Lower leg skin (tissue), 4 donors: ENCODE measurements around the gene NADK2. TPM values are rescaled to one million over a fixed set of nuclear protein-coding genes. Genes with fewer than 3 reads are reported as not detected.

Experiments used
- DNase-seq, 2 donors: peaks; one replicate each; pipeline ENCODE4 v3.0.0-alpha.2; 2019; ENCODE audit warnings: low spot score in 2 of 2
- H3K4me3 ChIP-seq: fragments of 200-600 bp; sonication (generic); 2 replicates; pipeline ENCODE4 v1.5.1; 2017; ENCODE audit warnings: mild to moderate bottlenecking, low read depth; ENCODE audit not compliant: poor library complexity, severe bottlenecking
- POLR2A ChIP-seq, 2 donors: fragments of 450-650 bp; IDR thresholded peaks; one replicate each; pipeline ENCODE4 v1.6.1; 2016 to 2017; ENCODE audit warnings: antibody characterized with exemption in 2 of 2, mild to moderate bottlenecking in 1 of 2, moderate library complexity in 1 of 2
- WGBS, 2 donors: methylation state at CpG; one replicate each; pipeline ENCODE4 v1.1.5; 2018; 5-methylcytosine and 5-hydroxymethylcytosine counted together
- intact Hi-C: fragments of 100-400 bp; cut with DNase I; formaldehyde crosslinking; loops from one replicate; pipeline ENCODE4 v1.15.0; 2023; ENCODE audit warnings: low total_unique reads
- total RNA-seq, 4 donors: library from RNA; depleted of rRNA; stranded (reverse); fragments of >200 nt; gene quantifications; one replicate each; pipeline ENCODE4 v1.1.0, GENCODE V29; 2016
- TF ChIP-seq, protein P1 (sequence below), 3 donors: fragments of 450-650 bp; IDR thresholded peaks; one replicate each; pipeline ENCODE4 v1.5.1; 2016; ENCODE audit warnings: antibody characterized with exemption in 3 of 3, mild to moderate bottlenecking in 3 of 3, moderate library complexity in 2 of 3

NADK2 gene
- total RNA-seq, 4 donors from 2014 or later: 10.0 to 18.4 (median 14.8) TPM

GRCh38 chr5:36228505-36228904 is 13.2 kb downstream of the NADK2 start:
- intact Hi-C loops: no loop called here
- WGBS, 2 donors: 93 to 94% methylated on average over 7 of the region's 7 CpGs
- DNase-seq: no peak
- no peak overlapping the region for H3K4me3 ChIP-seq
- TF ChIP-seq, protein P1, sequence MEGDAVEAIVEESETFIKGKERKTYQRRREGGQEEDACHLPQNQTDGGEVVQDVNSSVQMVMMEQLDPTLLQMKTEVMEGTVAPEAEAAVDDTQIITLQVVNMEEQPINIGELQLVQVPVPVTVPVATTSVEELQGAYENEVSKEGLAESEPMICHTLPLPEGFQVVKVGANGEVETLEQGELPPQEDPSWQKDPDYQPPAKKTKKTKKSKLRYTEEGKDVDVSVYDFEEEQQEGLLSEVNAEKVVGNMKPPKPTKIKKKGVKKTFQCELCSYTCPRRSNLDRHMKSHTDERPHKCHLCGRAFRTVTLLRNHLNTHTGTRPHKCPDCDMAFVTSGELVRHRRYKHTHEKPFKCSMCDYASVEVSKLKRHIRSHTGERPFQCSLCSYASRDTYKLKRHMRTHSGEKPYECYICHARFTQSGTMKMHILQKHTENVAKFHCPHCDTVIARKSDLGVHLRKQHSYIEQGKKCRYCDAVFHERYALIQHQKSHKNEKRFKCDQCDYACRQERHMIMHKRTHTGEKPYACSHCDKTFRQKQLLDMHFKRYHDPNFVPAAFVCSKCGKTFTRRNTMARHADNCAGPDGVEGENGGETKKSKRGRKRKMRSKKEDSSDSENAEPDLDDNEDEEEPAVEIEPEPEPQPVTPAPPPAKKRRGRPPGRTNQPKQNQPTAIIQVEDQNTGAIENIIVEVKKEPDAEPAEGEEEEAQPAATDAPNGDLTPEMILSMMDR (IDR thresholded peaks at IDR 0.05): no peak
- TF ChIP-seq POLR2A (IDR thresholded peaks at IDR 0.05): no peak

GRCh38 chr5:36227046-36227445 is 14.7 kb downstream of the NADK2 start:
- intact Hi-C loops: no loop called here
- DNase-seq: no peak
- no peak overlapping the region for H3K4me3 ChIP-seq
- TF ChIP-seq, protein P1 (IDR thresholded peaks at IDR 0.05): no peak
- no peak for TF ChIP-seq POLR2A (IDR thresholded peaks at IDR 0.05)

- WGBS, 2 donors: 97 to 100% methylated on average over 1 of the region's 1 CpG
- no peak overlapping the region for H3K4me3 ChIP-seq
- intact Hi-C loops: no loop called here
- TF ChIP-seq POLR2A (IDR thresholded peaks at IDR 0.05): no peak
- TF ChIP-seq, protein P1 (IDR thresholded peaks at IDR 0.05): no peak
- DNase-seq: no peak
Measured at GRCh38 chr5:36222620-36223019, 19.1 kb downstream of the NADK2 start.

- 98% methylated on average over 1 of the region's 1 CpG for WGBS, 2 donors
- no peak for DNase-seq
- no peak for TF ChIP-seq POLR2A (IDR thresholded peaks at IDR 0.05)
- TF ChIP-seq, protein P1 (IDR thresholded peaks at IDR 0.05): no peak
- intact Hi-C loops: no loop called here
- H3K4me3 ChIP-seq: no peak overlapping the region
Measured at GRCh38 chr5:36217988-36218387, 23.7 kb downstream of the NADK2 start.

- TF ChIP-seq, protein P1 (IDR thresholded peaks at IDR 0.05): no peak
- TF ChIP-seq POLR2A (IDR thresholded peaks at IDR 0.05): no peak
- 85 to 88% methylated on average over 1 of the region's 1 CpG for WGBS, 2 donors
- H3K4me3 ChIP-seq: no peak overlapping the region
- DNase-seq: no peak
- intact Hi-C loops: no loop called here
Measured at GRCh38 chr5:36217567-36217966, 24.2 kb downstream of the NADK2 start.

GRCh38 chr5:36215910-36216309 is 25.8 kb downstream of the NADK2 start:
- no peak overlapping the region for H3K4me3 ChIP-seq
- intact Hi-C loops: no loop called here
- no peak for TF ChIP-seq POLR2A (IDR thresholded peaks at IDR 0.05)
- TF ChIP-seq, protein P1 (IDR thresholded peaks at IDR 0.05): no peak
- 80 to 91% methylated on average over 2 of the region's 2 CpGs for WGBS, 2 donors
- no peak for DNase-seq
